Measurements from ENCODE around the gene CHAMP1. TPM values are rescaled to one million over a fixed set of nuclear protein-coding genes. Genes with fewer than 3 reads are reported as not detected.
"Not testable (repeated sequence)": the region's sequence is repeated elsewhere in the genome, so short reads cannot be mapped to it uniquely, and the experiment has no call there.

CHAMP1 gene
- polyA plus RNA-seq, 1 donor from 2014 or later, result 13.0 TPM

DNA sequence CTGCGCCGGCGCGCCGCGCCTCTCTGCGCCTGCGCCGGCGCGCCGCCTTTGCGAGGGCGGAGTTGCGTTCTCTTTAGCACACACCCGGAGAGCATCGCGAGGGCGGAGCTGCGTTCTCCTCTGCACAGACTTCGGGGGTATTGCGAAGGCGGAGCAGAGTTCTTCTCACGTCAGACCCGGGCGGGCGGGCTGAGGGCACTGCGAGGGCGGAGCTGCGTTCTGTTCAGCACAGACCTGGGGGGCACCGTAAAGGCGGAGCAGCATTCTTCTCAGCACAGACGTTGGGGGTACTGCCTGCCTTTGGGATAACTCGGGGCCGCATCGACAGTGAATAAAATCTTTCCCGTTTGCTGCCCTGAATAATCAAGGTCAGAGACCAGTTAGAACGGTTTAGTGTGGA lies 39.1 kb downstream of the CHAMP1 start:
- not testable (repeated sequence) for H2AFZ ChIP-seq (ENCODE audit: low read depth, low read length); H3K9me2 ChIP-seq (ENCODE audit: insufficient read depth, low read length); H3K36me3 ChIP-seq (ENCODE audit: insufficient read depth, low read length); H3K9me3 ChIP-seq (ENCODE audit: low read length); H3K27ac ChIP-seq (ENCODE audit: low read length); H3K4me2 ChIP-seq (ENCODE audit: low read length); H3K27me3 ChIP-seq (ENCODE audit: insufficient read depth, low read depth, low read length); H3F3A ChIP-seq (ENCODE audit: insufficient read depth, low read length, poor library complexity, severe bottlenecking); H4K20me1 ChIP-seq (ENCODE audit: insufficient read depth); H3K79me2 ChIP-seq (replicated peaks; ENCODE audit: insufficient read depth, low read length); H3K9ac ChIP-seq (ENCODE audit: low read length); H3K4me3 ChIP-seq (ENCODE audit: low read length)

Small RNA genes within 50 kb of the gene (small RNA-seq; reads per million reads assigned to genes)
- gene MIR4502, result 0 reads per million in 3 experiments

Other genes starting within 250 kb of the CHAMP1 start
- gene RASA3, start 181.9 kb upstream of the CHAMP1 start, polyA plus RNA-seq, result 8.5 and 10.8 TPM in 2 replicates
- gene CFAP97D2, start 135.2 kb upstream of the CHAMP1 start, polyA plus RNA-seq, result not detected in 2 replicates
- gene CDC16, start 79.6 kb upstream of the CHAMP1 start, polyA plus RNA-seq, result 70.4 and 78.4 TPM in 2 replicates
- 245 and 277 TPM in 2 replicates for gene UPF3A, start 32.9 kb upstream of the CHAMP1 start, polyA plus RNA-seq

Measured in neural cell (in vitro differentiated cells).